Stimulated activated CD4-positive, alpha-beta T cell treated with anti-CD3 and anti-CD28 coated beads, Interleukin-2, amount 100 ng/mL, for 4 hours (primary cell): Measurements from ENCODE around the gene DGCR6L.
"Not testable (repeated sequence)": the region's sequence is repeated elsewhere in the genome, so short reads cannot be mapped to it uniquely, and the experiment has no call there.

ENCODE experiments used
- DNase-seq: peaks from one replicate; pipeline ENCODE4 v3.0.0-alpha.2; 2020; ENCODE audit warnings: low read depth

The DGCR6L gene

DNA sequence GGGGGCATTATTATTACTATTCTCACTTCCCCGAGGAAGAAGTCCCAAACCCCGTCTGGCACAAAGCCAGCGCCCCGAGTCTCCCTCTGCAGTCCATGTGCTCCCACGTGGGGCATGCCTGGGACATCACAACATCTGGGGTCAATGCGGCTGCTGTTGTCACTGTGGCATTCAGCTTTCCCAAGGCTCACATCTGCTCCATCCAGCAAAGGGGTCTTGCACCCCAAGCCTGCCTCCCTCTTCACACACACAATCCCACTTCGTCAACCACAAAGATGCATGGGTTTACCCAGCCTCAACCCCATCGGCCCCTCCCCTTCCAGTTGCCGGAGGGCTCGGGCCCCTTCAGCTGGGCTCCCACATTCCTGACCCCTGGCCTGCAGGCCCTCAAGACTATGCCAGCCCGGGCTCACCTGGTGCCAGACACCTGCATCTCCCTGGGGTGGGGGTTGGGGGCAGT, 28.2 kb downstream of the DGCR6L start:
- DNase-seq, result no peak

DNA sequence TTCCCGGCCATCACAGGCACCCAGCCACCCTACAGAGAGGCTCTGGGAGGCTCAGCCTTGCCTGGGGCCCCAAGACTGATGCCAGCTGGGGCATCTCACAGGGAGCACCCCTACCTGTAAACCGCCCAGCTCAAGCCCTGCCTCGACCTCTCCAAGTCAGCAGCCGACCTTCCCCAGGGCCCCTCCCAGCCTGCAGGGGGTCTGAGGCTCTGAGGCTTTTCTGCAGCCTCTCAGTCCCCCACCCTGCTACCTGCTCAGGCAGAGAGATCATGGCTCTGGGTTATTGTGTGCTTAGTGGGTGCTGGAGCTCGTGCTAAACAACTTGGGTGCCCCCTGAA, 28.6 kb downstream of the DGCR6L start:
- DNase-seq, result no peak

DNA sequence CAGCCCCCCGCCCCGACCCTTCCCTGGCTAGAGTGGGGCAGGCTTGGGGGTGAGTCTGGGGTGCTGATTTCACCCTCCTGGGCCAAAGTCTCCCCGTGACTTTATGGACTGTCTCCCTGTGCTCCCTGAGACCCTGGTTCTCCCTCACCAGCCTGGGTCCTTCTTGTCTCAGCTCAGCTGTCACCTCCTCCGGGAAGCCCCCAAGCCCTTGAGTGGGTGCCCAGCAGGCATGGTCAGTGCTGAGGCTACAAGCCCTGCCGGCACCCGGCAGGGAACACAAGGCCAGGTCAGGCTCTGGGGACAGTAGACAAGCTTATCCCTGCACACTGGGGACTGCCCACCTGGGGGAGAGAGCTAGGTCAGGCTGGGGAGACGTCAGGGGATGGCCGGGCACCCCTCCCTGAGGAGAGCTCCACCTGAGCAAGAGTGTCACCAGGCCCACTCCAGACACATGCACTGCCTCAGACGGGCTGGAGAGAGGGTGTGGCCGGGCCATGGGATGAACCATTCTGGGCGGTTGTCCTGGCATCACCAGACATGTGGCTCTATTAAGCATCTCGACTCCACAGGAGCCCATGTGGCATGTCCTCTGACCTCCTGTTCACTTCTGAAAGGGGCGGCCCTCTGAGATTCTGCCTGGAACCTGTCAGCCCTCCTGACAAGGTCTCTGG, 29.1 kb downstream of the DGCR6L start:
- DNase-seq, result no peak

DNA sequence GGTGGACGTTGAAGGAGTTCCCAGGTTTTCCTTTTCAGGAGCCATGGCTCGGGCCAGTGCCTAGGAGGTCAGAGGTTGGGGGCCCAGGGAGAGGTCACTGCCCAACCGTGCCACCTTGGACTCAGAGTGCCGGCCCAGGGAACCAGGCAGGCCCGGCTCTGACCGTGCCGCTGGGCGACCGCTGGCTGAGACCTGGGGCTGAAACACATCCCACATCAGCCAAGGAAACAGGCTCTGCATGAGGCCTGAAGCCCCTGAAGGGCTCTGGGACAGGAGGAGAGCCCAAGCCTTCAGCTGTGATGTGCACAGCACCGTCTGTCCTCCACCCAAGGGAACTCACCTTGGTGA, 29.8 kb downstream of the DGCR6L start:
- DNase-seq, result no peak

DNA sequence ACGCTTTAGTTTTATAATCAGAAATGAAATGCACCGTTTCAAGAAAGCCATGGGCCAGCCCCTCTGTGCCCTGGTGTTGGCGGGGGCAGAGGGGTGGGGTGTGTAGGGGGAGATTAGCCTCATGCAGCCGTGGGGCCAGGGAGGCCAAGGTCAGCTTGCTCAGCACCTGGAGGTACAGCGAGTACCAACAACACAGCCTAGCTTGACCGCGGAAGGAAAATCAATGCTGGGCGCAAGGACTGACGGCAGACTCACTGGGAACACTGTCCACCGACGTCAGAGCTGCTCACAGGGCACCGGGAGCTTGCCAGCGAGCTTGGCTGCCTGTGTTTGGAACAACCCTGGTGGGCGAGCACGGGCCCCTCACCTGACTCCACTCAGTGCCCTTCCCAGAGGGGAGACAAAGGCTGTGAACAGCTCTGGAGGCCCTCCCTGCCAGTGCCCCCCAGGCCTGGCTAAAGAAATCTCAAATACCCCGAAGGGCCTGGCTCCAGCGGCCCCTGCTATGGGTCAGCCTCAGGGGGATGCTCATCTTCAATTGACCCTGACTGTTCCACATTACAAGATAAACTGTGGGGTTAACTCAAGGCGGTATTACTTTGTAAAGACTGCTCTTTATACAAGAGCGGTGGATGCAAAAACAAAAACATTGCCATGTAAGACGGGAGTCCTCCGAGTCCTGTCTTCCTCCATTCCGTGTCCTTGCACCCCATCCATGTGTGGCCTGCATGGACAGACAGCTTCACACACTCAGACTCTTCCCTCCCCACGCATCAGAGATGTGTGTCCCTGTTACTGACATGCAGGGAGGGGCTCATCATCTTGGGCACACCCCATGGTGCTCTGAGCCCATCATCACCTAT, 30.4 kb downstream of the DGCR6L start:
- not testable (repeated sequence) for DNase-seq

DNA sequence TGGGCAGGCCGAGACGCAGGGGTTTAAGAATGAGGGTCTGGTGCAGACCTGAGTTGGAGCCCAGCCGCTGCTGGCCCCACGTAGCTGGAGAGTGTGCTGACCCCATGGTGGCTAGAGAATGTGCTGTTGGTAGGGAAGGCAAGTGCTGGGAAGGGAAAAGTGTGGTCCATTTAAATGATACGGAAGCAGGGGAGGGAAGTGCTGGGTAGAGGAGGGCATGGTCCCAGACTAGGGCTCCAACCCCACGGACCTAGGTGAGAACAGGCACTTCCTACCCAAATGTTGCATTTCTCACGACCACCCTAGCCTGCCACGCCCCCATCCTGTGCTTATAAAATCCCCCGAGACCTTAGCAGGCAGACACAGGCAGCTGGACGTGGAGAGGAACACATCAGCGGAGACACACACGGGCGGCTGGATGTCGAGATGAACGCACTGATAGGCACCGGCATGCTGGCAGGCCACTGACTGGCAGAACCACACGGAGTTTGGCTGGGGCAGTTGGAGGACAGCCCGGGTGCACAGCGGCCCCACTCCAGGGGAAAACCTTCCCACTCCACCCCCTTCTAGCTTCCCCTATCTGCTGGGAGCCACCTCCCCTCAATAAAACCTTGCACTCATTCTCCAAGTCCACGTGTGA, 33.0 kb downstream of the DGCR6L start:
- DNase-seq, result not testable (repeated sequence)

DNA sequence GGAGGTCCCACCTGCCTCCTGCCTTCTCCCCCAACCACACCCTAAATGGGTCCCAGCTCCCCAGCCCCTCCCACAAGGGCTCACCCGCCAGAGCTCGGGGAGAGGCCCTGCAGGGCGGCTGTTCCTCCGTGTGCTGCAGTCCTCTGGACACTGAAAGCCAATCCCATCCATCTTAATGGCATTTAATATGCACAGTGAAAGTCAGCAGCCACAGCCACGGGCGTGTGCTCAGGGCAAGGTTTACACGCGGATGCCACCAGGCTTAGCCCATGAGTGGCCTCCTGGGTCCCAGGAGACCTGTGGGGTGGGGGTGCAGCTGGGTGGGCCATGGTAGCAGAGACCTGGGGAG, 33.6 kb downstream of the DGCR6L start:
- not testable (repeated sequence) for DNase-seq

DNA sequence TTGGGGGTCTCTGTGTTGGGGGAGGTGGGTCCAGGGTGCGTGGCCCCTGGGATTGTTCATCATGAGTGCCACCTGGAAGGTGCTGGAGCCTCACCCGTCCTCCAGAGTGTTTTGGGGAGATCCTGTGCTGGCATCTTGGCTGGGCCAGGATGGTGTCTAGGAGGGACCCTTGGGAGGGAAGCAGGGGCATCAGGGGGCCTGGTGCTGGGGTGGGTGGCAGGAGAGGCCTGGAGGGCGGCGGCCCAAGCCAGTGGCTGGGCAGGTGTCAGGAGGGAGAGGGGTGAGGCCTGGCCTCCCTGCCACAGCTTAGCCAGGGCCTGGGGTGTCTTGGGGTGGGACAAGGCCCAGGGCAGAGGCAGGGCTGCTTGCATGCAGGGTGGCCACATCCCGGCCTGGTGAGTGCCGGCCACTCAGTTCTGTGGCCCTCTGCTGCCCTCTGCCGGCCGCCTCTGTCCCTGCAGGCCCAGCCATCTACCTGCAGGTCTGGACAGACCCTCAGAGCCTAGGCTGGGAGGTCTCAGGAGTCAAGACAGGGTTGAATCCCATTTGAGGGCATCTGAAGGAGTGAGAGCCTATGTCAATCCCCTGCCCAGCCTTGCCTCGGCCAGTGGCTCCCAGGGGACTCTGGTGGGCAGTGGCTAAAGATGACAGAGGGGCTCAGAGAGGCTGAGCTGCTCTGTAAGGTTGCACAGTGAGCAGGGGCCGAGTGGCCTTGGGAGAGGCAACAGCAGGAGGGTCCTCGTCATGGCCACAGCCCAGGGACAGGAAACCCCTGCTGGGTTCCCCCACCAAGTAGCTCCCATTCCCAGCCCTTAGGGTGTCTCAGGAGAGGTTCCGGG, 34.2 kb downstream of the DGCR6L start:
- peak; percentile 66 for DNase-seq

DNA sequence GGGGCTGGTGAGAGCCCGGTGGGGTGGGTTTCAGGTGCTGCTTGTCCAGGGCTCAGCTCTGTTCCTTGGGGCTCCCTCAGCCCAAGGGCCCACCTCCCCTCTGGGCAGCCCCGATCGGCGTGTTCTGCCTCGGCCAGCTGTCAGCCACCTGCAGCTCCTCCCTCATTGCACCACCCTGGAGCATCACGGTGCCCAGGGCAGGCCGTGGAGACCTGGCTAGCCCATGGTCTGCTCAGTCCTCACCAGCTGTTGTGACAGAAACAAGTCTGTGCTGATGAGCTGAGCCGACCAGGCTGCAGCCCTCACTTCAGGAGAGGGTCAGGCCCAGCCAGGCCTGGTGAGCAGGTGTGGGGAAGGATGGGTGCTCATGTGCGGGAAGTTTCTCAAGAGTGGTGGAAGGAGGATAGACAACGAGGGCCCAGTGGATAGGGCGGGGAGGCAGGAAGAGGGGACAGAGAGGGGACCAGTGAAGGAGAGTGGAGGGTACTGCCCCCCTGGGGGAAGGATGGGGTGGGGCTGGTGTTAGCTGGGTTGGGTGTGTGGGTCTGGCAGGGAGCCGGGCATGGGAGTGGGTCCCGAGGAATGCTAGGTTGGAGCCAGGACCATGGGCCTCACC, 35.3 kb downstream of the DGCR6L start:
- no peak for DNase-seq

DNA sequence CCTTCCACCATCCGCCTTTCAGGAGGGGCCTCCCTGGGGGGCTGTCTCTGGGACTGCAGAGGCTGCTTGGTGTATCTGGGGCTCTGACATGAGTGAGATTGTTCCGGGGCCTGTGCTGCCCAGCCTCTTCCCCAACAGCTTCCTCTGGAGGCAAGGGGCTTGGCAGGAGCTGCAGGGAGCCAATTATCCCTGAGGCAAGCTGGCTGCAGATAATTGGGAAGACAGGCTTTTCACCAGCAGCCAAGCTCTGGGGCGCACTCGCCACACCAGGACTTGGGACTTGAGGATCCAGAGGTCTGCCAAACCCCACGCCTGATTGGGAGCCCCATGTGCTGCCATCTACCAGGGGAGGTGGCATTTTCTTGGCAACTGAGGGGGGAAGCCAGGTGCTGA, 36.2 kb downstream of the DGCR6L start:
- no peak for DNase-seq

DNA sequence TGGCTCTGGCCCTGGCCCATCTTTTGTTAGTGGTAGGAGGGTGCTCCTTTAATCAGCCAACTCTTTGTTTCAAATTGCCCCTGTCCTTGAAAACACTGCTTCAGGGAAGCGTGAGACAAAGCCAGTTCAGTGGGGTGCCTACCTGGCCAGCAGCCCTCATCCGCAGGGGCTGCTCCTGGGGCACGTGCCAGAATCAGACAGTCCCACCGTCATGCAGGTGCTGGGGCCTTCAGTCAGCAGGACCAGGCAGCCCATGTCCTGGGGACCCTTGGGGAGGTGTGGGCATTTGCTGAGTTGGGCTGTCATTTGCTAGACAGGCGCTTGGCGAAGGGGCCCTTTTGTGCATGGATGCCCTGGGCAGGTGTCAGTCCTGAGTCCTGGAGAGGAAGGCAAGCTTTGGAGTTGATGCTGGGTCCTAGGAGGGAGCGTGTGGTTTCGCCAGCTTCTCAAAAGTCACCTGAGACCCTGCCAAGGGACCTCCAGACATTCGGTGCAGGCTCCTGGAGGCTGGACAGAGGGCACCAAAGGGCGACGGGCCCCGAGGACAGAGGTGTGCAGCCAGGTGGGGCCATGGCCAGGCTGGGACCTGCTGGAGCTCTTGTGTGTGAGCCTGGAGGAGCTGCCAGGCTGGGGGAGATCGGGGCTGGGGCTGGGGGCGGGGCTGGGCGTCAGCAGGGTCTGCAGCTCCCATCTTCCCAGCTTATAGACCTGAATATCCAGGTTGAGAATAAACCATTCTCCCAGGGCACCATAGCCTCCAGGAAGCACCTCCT, 36.8 kb downstream of the DGCR6L start:
- DNase-seq, result no peak

DNA sequence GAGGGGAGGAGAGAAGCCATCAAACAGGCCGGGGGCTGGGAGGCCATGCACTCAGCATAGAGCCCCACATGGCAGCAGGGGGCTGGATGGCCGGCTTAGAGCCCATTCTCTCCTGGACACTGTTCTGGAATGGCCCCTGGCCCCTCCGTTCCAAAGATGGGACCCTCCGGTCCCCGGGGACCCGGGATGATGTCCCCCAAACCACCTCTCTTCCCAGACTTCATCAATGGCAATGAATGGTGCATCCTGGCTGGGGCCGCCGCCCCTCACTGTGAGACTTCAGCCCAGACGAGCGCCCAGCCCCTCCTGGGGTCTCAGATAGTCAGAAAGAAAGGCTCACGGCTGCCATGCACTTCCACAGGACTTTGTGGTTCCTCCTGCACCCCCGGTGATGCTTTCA, 38.0 kb downstream of the DGCR6L start:
- no peak for DNase-seq

DNA sequence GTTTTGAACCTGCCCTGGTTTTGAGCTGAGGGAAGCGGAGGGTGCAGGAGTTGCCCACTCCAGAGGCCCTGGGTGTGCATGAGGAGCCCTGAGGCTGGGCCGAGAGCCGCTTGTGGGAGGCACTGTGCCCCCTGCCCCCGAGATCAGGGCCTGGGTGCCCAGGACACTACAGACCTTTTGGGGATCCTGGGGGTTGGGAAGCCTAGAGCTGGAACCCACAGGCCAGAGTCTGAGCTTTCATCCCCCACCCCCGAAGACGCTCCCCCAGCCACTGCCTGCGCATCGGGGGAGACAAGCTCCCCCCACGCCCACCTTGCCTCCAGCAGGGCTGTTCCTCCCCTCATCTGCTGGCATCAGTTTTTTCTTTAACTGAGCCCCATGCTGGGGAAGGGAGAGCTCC, 38.4 kb downstream of the DGCR6L start:
- not testable (repeated sequence) for DNase-seq

DNA sequence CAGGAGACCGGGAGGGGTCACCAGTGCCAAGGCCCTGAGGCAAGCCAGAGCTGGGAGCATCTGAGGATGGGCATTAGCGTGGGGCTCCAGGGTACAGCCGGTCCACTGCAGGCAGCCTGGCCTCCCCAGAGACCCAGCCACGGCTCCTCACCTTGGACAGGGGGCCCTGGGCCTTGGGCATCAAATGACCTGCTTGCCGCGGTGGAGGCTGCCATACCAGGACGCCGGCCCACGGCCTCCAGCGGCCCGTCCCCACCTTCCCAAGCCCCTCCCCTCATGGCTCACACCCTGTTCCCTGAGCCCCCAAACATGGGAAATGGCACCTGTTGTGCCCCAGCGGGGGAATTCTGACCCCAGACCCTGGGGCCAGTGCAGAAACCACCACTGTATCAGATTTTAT, 39.0 kb downstream of the DGCR6L start:
- DNase-seq, result no peak

DNA sequence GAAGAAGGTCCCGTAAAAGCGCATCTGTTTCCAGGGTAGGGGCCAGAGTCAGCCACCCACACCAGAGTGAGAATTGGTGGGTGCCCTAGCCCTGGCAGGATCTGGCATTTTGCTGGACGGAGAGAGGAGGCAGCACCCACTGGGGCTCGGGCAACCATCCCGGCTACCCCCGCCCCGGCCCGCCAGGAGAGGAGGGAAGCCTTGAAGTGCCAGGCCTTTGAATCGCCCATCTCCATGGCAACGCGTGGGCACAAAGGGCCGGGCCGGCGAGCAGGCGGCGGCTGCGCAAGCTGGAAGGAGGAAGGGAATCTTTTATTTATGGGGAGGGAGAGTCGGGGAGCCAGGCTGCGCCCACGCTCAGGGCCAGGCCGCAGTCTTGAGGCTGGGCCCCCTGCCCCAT, 39.7 kb downstream of the DGCR6L start:
- not testable (repeated sequence) for DNase-seq

DNA sequence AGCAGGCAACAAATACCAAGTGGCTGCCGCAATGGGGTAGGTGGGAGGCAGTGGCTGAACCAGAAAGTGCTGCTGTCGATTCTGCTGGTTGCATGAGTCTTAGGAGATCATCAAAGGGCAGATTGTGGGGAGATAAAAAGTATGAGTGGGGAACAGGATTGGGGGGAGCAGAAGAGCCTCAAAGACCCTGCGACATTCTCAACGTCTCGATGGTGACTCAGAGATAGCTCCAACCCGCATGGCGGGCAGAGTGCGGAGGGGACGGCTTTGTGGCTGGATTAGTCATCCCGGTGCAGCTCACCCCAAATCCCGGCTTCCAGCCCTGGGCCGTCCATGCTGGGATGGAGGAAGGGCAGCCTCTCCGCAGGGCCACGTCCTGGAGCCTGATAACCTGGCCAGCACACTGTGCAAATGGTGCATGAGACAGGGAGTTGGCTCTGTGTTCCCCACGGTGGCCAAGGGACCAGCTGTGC, 40.2 kb downstream of the DGCR6L start:
- DNase-seq, result no peak

DNA sequence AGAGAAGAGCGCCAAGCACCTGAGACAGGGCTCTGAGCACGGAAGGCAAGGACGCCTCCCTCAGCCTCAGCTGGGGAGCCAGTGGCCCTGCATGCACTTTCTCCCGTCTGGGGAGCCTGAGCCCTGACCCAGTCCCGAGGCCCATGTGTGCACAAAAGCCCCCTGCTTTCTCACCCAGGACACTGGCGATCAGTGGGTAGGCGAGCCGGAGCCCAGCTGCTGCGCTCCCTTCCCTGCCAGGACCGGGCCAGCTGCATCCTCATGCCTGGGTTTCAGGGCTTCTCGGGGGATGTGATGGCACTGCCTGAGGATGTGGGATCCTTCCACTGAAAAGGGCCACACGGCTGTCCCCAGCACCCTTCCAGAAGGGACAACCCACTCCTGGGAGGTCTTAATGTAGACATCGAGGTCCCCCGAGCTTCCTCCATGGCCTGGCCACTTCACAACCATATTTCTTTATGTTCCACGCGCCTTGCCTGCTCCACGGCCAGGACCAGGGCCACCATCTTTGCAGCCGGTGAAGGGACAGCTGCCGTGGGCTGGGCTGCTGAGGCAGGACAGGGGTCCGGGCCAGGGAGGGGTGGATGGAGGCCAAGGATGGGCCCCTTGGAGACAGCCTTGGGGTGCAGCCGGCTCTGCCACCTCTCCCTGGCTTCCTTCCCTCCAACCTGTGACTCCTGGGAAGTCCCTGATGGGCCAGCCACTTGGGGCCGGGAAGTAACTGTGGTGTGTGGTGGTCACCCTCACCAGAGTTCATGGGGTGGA, 41.0 kb downstream of the DGCR6L start:
- DNase-seq, result not testable (repeated sequence)

DNA sequence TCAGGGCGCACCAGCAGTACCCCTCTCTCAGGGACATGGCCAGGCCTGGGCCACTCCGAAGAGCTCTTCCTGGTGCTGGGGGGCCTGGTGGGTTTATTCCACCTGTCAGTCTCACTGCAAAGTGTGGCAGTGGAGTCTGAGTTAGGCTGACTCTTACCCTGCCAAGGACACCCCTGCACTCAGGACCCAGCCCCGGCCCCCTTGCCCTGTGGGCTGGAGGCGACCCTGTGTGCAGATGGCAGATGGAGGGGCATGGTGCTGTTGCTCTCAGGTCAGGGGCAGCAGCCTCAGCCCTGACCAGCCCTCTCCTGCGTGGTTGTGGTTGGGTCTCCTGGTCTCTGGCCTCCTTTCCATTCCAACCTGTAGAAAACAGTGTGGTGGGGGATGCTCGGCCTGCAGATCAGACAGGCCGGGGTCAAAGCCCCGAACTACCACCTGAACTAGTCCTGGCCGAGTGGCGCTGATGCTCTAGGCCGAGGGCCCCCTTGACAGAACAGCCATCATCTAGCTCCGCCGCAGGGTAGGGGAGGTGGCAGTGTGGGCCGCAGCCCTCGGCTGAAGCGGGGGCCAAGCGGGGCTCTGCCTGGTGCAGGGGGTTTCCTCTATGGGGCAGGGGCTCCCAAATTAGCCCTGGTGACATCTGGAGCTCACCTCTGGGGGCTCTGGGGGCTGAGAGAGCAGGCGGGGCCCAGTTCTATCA, 41.8 kb downstream of the DGCR6L start:
- DNase-seq, result not testable (repeated sequence)

DNA sequence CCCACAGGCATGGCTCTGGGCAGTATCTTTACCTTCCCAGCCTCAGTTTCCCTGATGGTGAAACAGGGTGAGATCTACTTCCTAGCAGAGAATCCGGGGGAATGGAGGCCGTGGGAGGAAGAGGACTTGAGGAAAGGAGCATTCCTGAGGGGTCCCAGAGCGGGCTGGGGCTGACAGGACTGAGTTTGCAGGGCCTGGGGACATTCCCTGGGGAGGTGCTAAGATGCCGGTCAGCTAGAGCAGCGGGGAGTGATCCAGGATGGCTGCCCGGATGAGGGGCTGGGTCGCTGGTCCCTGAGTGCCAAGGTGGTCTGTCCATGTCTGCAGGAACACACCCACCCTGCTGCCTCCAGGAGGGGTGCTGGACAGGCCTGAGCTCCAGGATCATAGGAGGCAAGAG, 43.4 kb downstream of the DGCR6L start:
- no peak for DNase-seq

DNA sequence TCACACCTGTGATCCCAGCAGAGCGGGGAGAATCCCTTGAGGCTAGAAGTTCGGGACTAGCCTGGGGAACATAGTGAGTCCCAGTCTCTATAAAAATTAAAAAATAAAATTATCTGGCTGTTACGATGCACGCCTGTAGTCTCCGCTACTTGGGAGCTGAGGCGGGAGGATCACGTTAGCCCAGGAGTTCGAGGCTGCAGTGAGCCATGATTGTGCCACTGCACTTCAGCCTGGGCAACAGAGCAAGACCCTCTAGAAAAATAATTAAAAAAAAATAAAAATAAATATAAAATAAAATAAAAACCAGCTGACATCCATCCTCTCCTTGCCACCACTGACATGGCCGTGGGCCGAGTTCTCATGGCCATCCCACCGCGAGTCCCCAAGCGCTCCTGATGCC, 44.0 kb downstream of the DGCR6L start:
- no peak for DNase-seq
